ENCODE data around the gene LGR4.
"Not testable (repeated sequence)": the region's sequence is repeated elsewhere in the genome, so short reads cannot be mapped to it uniquely, and the experiment has no call there.

LGR4 gene

GRCh38 chr11:27458182-27458581 is 14.4 kb downstream of the LGR4 start:
- Histone ChIP-seq H3K4me1 (ENCODE audit: control insufficient read depth, insufficient read depth, low read length, unreplicated experiment) (peaks cover 19% of the 10 kb centered on the region), H2AFZ (ENCODE audit: low read length, unreplicated experiment) (no peak overlapping the region), H3K36me3 (ENCODE audit: insufficient read depth, low read length) (no peaks in the 10 kb centered on the region), H3K4me3 (ENCODE audit: low read depth, low read length) (no peak overlapping the region), H3K27me3 (ENCODE audit: insufficient read depth, low read length) (no peaks in the 10 kb centered on the region), H3K27ac (ENCODE audit: low read depth, low read length) (no peak overlapping the region), H3K79me2 (ENCODE audit: control insufficient read depth, insufficient read depth, low read length, unreplicated experiment) (no peaks in the 10 kb centered on the region)

DNA sequence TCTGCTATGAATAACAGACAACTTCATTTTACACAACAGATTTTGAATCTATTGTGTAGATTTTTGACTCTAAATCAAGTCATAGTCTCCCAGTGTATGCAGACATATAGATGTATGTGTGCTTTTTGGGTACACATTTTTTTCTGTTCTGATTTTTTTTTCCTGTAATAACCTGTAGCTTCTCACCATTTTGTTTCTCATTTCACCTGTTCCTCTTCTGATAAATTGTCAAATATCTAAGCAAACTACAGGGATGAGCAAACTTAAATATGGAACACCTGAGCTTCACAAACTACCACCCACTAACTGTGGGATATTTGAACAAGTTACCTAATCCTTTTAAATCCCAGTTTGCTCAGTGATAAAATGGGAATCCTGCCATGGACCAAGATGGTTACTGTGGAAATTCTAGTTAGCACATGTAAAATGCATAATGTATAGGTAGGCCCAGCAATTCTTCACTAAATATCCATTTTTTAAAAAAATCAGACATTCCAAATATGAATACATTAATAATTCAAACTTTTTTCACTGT is 15.7 kb downstream of the LGR4 start:
- H2AFZ ChIP-seq (ENCODE audit: low read length, unreplicated experiment): peak overlapping the region; percentile 85
- H3K36me3 ChIP-seq (ENCODE audit: insufficient read depth, low read length): no peaks in the 10 kb centered on the region
- H3K27ac ChIP-seq (ENCODE audit: low read depth, low read length): peak overlapping the region; percentile 54; the same call in 1 of the 2 replicates
- no peaks in the 10 kb centered on the region for H3K27me3 ChIP-seq (ENCODE audit: insufficient read depth, low read length)
- no peaks in the 10 kb centered on the region for H3K79me2 ChIP-seq (ENCODE audit: control insufficient read depth, insufficient read depth, low read length, unreplicated experiment)
- no peak overlapping the region for H3K4me3 ChIP-seq (ENCODE audit: low read depth, low read length)
- H3K4me1 ChIP-seq (ENCODE audit: control insufficient read depth, insufficient read depth, low read length, unreplicated experiment): peaks cover 22% of the 10 kb centered on the region

DNA sequence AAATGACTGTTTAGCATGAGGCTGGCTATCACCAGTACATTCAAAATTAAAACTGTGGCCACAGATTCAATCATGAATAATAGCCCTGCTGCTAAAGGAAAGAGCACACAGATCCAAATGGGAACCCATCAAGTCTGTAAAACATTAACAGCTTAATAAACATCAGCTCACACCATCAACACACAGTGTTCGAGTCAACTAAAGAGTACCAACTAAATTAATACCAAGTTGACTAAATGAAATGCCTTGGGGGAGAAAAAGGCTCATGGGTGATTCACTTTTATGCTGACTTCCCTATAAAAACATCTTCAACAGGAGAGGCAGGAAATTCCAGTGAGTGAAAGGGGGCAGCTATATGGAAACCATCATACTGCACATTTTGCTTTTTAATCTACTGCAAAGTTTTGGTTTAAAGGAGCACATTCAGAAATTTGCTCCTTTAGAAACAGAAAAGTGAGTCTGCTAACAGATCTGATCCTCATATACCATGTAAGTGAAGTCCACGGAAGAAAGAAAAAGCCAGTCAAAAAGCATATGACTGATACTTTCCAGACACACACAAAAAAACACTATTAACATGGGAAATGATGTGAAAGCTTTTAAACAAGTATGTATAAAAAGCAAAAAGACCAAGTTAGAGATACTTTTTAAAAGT is 16.3 kb downstream of the LGR4 start:
- no peaks in the 10 kb centered on the region for H3K27me3 ChIP-seq (ENCODE audit: insufficient read depth, low read length)
- H3K36me3 ChIP-seq (ENCODE audit: insufficient read depth, low read length): no peaks in the 10 kb centered on the region
- H3K4me3 ChIP-seq (ENCODE audit: low read depth, low read length): peak overlapping the region; percentile 29; the same call in 1 of the 2 replicates
- peak overlapping the region; percentile 85 for H2AFZ ChIP-seq (ENCODE audit: low read length, unreplicated experiment)
- H3K4me1 ChIP-seq (ENCODE audit: control insufficient read depth, insufficient read depth, low read length, unreplicated experiment): peaks cover 27% of the 10 kb centered on the region
- H3K79me2 ChIP-seq (ENCODE audit: control insufficient read depth, insufficient read depth, low read length, unreplicated experiment): no peaks in the 10 kb centered on the region
- peak overlapping the region; percentile 54 for H3K27ac ChIP-seq (ENCODE audit: low read depth, low read length)

GRCh38 chr11:27455667-27456066 is 16.9 kb downstream of the LGR4 start:
- H3K79me2 ChIP-seq (ENCODE audit: control insufficient read depth, insufficient read depth, low read length, unreplicated experiment): no peaks in the 10 kb centered on the region
- H2AFZ ChIP-seq (ENCODE audit: low read length, unreplicated experiment): no peak overlapping the region
- no peaks in the 10 kb centered on the region for H3K36me3 ChIP-seq (ENCODE audit: insufficient read depth, low read length)
- H3K4me1 ChIP-seq (ENCODE audit: control insufficient read depth, insufficient read depth, low read length, unreplicated experiment): peaks cover 27% of the 10 kb centered on the region
- no peaks in the 10 kb centered on the region for H3K27me3 ChIP-seq (ENCODE audit: insufficient read depth, low read length)
- H3K27ac ChIP-seq (ENCODE audit: low read depth, low read length): peak overlapping the region; percentile 54
- no peak overlapping the region for H3K4me3 ChIP-seq (ENCODE audit: low read depth, low read length)

- H3K79me2 ChIP-seq (ENCODE audit: control insufficient read depth, insufficient read depth, low read length, unreplicated experiment): no peaks in the 10 kb centered on the region
- no peak overlapping the region for H3K4me3 ChIP-seq (ENCODE audit: low read depth, low read length)
- no peak overlapping the region for H2AFZ ChIP-seq (ENCODE audit: low read length, unreplicated experiment)
- no peaks in the 10 kb centered on the region for H3K27me3 ChIP-seq (ENCODE audit: insufficient read depth, low read length)
- H3K36me3 ChIP-seq (ENCODE audit: insufficient read depth, low read length): no peaks in the 10 kb centered on the region
- peaks cover 27% of the 10 kb centered on the region for H3K4me1 ChIP-seq (ENCODE audit: control insufficient read depth, insufficient read depth, low read length, unreplicated experiment)
- no peak overlapping the region for H3K27ac ChIP-seq (ENCODE audit: low read depth, low read length)
Measured at GRCh38 chr11:27453701-27454100, 18.9 kb downstream of the LGR4 start.

DNA sequence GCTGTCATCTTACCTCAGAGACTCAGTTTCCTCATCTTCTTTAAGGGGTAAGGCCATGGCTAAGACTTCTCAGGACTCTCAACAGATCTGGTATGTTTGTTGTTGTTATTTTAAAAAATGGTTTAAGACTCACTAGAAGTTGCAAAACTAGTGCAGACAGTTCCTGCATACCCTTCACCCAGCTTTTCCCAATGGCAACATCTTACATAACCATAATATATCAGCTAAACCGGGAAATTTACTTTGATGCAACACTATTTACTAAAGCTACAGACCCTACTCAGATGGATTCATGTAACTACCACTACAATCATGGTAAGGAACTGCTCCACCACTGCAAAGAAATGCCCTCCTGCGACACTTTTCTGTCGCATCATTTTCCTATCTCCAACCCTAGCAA is 20.4 kb downstream of the LGR4 start:
- peak overlapping the region; percentile 35; the same call in 1 of the 2 replicates for H3K27ac ChIP-seq (ENCODE audit: low read depth, low read length)
- no peaks in the 10 kb centered on the region for H3K79me2 ChIP-seq (ENCODE audit: control insufficient read depth, insufficient read depth, low read length, unreplicated experiment)
- no peaks in the 10 kb centered on the region for H3K27me3 ChIP-seq (ENCODE audit: insufficient read depth, low read length)
- no peaks in the 10 kb centered on the region for H3K36me3 ChIP-seq (ENCODE audit: insufficient read depth, low read length)
- 0 out of 2 replicates have a peak overlapping the region, but pooled peaks have one; percentile 0 for H3K4me3 ChIP-seq (ENCODE audit: low read depth, low read length)
- H3K4me1 ChIP-seq (ENCODE audit: control insufficient read depth, insufficient read depth, low read length, unreplicated experiment): peaks cover 34% of the 10 kb centered on the region
- H2AFZ ChIP-seq (ENCODE audit: low read length, unreplicated experiment): peak overlapping the region; percentile 92

- Histone ChIP-seq H3K79me2 (ENCODE audit: control insufficient read depth, insufficient read depth, low read length, unreplicated experiment) (no peaks in the 10 kb centered on the region), H3K36me3 (ENCODE audit: insufficient read depth, low read length) (no peaks in the 10 kb centered on the region), H3K4me1 (ENCODE audit: control insufficient read depth, insufficient read depth, low read length, unreplicated experiment) (peaks cover 27% of the 10 kb centered on the region), H2AFZ (ENCODE audit: low read length, unreplicated experiment) (no peak overlapping the region), H3K4me3 (ENCODE audit: low read depth, low read length) (0 out of 2 replicates have a peak overlapping the region, but pooled peaks have one; percentile 0), H3K27ac (ENCODE audit: low read depth, low read length) (peak overlapping the region; percentile 35), H3K27me3 (ENCODE audit: insufficient read depth, low read length) (no peaks in the 10 kb centered on the region)
Measured at GRCh38 chr11:27451244-27451965, 21.2 kb downstream of the LGR4 start.

GRCh38 chr11:27448184-27448540 is 24.4 kb downstream of the LGR4 start:
- H2AFZ ChIP-seq (ENCODE audit: low read length, unreplicated experiment); H3K36me3 ChIP-seq (ENCODE audit: insufficient read depth, low read length); H3K27me3 ChIP-seq (ENCODE audit: insufficient read depth, low read length); H3K4me3 ChIP-seq (ENCODE audit: low read depth, low read length); H3K79me2 ChIP-seq (ENCODE audit: control insufficient read depth, insufficient read depth, low read length, unreplicated experiment): not testable (repeated sequence)
- peak overlapping the region; percentile 66 for H3K27ac ChIP-seq (ENCODE audit: low read depth, low read length)
- H3K4me1 ChIP-seq (ENCODE audit: control insufficient read depth, insufficient read depth, low read length, unreplicated experiment): peaks cover 17% of the 10 kb centered on the region

GRCh38 chr11:27447288-27448183 is 25.1 kb downstream of the LGR4 start:
- H3K79me2 ChIP-seq (ENCODE audit: control insufficient read depth, insufficient read depth, low read length, unreplicated experiment): no peaks in the 10 kb centered on the region
- peak overlapping the region; percentile 66 for H3K27ac ChIP-seq (ENCODE audit: low read depth, low read length)
- H3K27me3 ChIP-seq (ENCODE audit: insufficient read depth, low read length): no peaks in the 10 kb centered on the region
- no peak overlapping the region for H3K4me3 ChIP-seq (ENCODE audit: low read depth, low read length)
- H3K4me1 ChIP-seq (ENCODE audit: control insufficient read depth, insufficient read depth, low read length, unreplicated experiment): peaks cover 17% of the 10 kb centered on the region
- H3K36me3 ChIP-seq (ENCODE audit: insufficient read depth, low read length): no peaks in the 10 kb centered on the region
- no peak overlapping the region for H2AFZ ChIP-seq (ENCODE audit: low read length, unreplicated experiment)

GRCh38 chr11:27445625-27446024 is 27.0 kb downstream of the LGR4 start:
- no peaks in the 10 kb centered on the region for H3K79me2 ChIP-seq (ENCODE audit: control insufficient read depth, insufficient read depth, low read length, unreplicated experiment)
- peaks cover 9% of the 10 kb centered on the region for H3K4me1 ChIP-seq (ENCODE audit: control insufficient read depth, insufficient read depth, low read length, unreplicated experiment)
- H3K27ac ChIP-seq (ENCODE audit: low read depth, low read length): no peak overlapping the region
- no peak overlapping the region for H2AFZ ChIP-seq (ENCODE audit: low read length, unreplicated experiment)
- no peaks in the 10 kb centered on the region for H3K27me3 ChIP-seq (ENCODE audit: insufficient read depth, low read length)
- H3K4me3 ChIP-seq (ENCODE audit: low read depth, low read length): no peak overlapping the region
- H3K36me3 ChIP-seq (ENCODE audit: insufficient read depth, low read length): no peaks in the 10 kb centered on the region

Measured in ACC112 (cell line).